Loucy (cell line): ENCODE results near the gene CASP10.

ENCODE experiments used
- EZH2phosphoT487 ChIP-seq: fragments of 200-600 bp; IDR thresholded peaks from 2 replicates; pipeline ENCODE4 v1.6.1; 2018; ENCODE audit warnings: antibody characterized with exemption, mild to moderate bottlenecking, moderate library complexity, borderline replicate concordance
- TF ChIP-seq, protein P1 (sequence below): fragments of 200-600 bp; sonication (generic); conservative IDR thresholded peaks from 2 replicates; pipeline ENCODE4 v1.5.1; 2014; ENCODE audit warnings: mild to moderate bottlenecking, antibody characterized with exemption, low read length

DNA sequence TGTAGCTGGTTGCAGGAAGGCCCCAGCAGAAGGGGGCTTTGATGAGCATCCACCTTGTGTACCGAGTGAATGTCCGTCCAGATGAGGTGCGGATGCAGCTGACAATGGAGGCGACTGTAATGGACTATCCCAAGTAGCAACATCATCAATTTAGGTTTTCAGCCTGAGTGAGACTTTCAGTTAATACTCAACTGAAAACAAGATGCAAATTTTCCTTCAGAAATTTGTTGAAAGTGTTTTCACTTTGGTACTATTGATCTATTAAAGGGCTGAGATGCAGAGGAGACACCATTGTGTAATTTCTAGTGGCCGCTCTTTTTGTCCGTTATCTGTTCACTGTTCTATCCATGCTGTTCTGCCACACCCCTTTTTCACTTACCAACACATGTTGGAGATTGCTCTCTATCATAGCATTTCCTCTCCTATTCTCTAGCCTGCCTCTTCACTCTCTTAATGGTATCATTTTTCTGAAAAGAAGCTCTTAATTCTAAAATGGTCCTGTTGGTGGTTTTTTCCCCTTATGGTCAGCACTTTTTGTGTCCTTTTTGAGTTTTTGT is 65.4 kb downstream of the CASP10 start:
- TF ChIP-seq, protein P1, sequence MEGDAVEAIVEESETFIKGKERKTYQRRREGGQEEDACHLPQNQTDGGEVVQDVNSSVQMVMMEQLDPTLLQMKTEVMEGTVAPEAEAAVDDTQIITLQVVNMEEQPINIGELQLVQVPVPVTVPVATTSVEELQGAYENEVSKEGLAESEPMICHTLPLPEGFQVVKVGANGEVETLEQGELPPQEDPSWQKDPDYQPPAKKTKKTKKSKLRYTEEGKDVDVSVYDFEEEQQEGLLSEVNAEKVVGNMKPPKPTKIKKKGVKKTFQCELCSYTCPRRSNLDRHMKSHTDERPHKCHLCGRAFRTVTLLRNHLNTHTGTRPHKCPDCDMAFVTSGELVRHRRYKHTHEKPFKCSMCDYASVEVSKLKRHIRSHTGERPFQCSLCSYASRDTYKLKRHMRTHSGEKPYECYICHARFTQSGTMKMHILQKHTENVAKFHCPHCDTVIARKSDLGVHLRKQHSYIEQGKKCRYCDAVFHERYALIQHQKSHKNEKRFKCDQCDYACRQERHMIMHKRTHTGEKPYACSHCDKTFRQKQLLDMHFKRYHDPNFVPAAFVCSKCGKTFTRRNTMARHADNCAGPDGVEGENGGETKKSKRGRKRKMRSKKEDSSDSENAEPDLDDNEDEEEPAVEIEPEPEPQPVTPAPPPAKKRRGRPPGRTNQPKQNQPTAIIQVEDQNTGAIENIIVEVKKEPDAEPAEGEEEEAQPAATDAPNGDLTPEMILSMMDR = no peak
- no peak for TF ChIP-seq EZH2phosphoT487
